HG02938 (cell line): ENCODE data around the gene INS.

ENCODE experiments used
- ATAC-seq: cut with Tn5 transposase; IDR thresholded peaks from one replicate; pipeline ENCODE4 v1.9.1; 2021; ENCODE audit warnings: mild to moderate bottlenecking, moderate library complexity; ENCODE audit not compliant: unreplicated experiment

Gene INS

GRCh38 chr11:2167141-2168045, 6.4 kb upstream of the INS start:
- ATAC-seq, result no peak

GRCh38 chr11:2166091-2166851, 5.3 kb upstream of the INS start:
- ATAC-seq, result no peak

- no peak for ATAC-seq
Measured at GRCh38 chr11:2165571-2165970, 4.6 kb upstream of the INS start.

- no peak for ATAC-seq
Measured at GRCh38 chr11:2164861-2165555, 4.0 kb upstream of the INS start.

- no peak for ATAC-seq
Measured at GRCh38 chr11:2164081-2164480, 3.1 kb upstream of the INS start.

- no peak for ATAC-seq
Measured at GRCh38 chr11:2163428-2163978, 2.5 kb upstream of the INS start.

- ATAC-seq, result no peak
Measured at GRCh38 chr11:2159536-2160413, 1.2 kb downstream of the INS start.

- ATAC-seq, result no peak
Measured at GRCh38 chr11:2158966-2159365, 2.0 kb downstream of the INS start.

- no peak for ATAC-seq
Measured at GRCh38 chr11:2158296-2158737, 2.7 kb downstream of the INS start.

GRCh38 chr11:2157294-2158040, 3.5 kb downstream of the INS start:
- ATAC-seq, result no peak

- ATAC-seq, result no peak
Measured at GRCh38 chr11:2156416-2157182, 4.4 kb downstream of the INS start.

- ATAC-seq, result no peak
Measured at GRCh38 chr11:2155511-2155910, 5.5 kb downstream of the INS start.

- no peak for ATAC-seq
Measured at GRCh38 chr11:2154889-2155288, 6.1 kb downstream of the INS start.

GRCh38 chr11:2154195-2154585, 6.8 kb downstream of the INS start:
- ATAC-seq, result no peak

- ATAC-seq, result no peak
Measured at GRCh38 chr11:2153581-2154194, 7.3 kb downstream of the INS start.

- no peak for ATAC-seq
Measured at GRCh38 chr11:2151500-2152257, 9.3 kb downstream of the INS start.
